CD14-positive monocyte (primary cell): ENCODE results near the gene DESI1. TPM values are rescaled to one million over a fixed set of nuclear protein-coding genes. Genes with fewer than 3 reads are reported as not detected.

ENCODE experiments used
- DNase-seq, 3 donors: peaks; one replicate each; pipeline ENCODE4 v3.0.0-alpha.2; 2011 to 2022
- H2AFZ ChIP-seq: 2 replicates; pipeline ENCODE4 v1.6.0; 2012; ENCODE audit warnings: mild to moderate bottlenecking, low read depth, low read length, inconsistent platforms; ENCODE audit not compliant: insufficient read depth, poor library complexity, severe bottlenecking
- H3K27ac ChIP-seq, 2 donors: 1 replicate in 1 of 2; 2 replicates in 1 of 2; pipeline ENCODE4 v1.5.1; 2012 to 2013; ENCODE audit warnings: low read length in 2 of 2, control low read depth in 1 of 2, inconsistent platforms in 1 of 2, low read depth in 1 of 2, mild to moderate bottlenecking in 1 of 2
- H3K27me3 ChIP-seq, 2 donors: one replicate each; pipeline versions ENCODE4 v1.6.0 to v1.6.1; 2011 to 2013; ENCODE audit warnings: low read length in 2 of 2; ENCODE audit not compliant: control insufficient read depth in 2 of 2, insufficient read depth in 2 of 2
- H3K36me3 ChIP-seq, 2 donors: replicated peaks in 1 of 2; 1 replicate in 1 of 2; 2 replicates in 1 of 2; pipeline versions ENCODE4 v1.5.1 to v1.6.1; 2012 to 2013; ENCODE audit warnings: low read length in 2 of 2, control low read depth in 1 of 2, inconsistent platforms in 1 of 2, mild to moderate bottlenecking in 1 of 2; ENCODE audit not compliant: insufficient read depth in 2 of 2, control insufficient read depth in 1 of 2
- H3K4me1 ChIP-seq, 2 donors: 1 replicate in 1 of 2; 2 replicates in 1 of 2; pipeline versions ENCODE4 v1.5.1 to v1.6.1; 2012 to 2013; ENCODE audit warnings: low read length in 2 of 2, control low read depth in 1 of 2, inconsistent platforms in 1 of 2, mild to moderate bottlenecking in 1 of 2, moderate library complexity in 1 of 2; ENCODE audit not compliant: insufficient read depth in 2 of 2, control insufficient read depth in 1 of 2
- H3K4me2 ChIP-seq: replicated peaks from 2 replicates; pipeline ENCODE3; 2012; ENCODE audit warnings: low read length, moderate library complexity, mild to moderate bottlenecking; ENCODE audit not compliant: poor library complexity, severe bottlenecking; ENCODE audit errors: extremely low read depth
- H3K4me3 ChIP-seq, 3 experiments: fragments of 200-600 bp in 1 of 3; sonication (generic) in 1 of 3; replicated peaks in 1 of 3; 1 replicate in 2 of 3; 2 replicates in 1 of 3; pipeline ENCODE4 v1.5.1; 2011 to 2013; ENCODE audit warnings: low read length in 3 of 3, mild to moderate bottlenecking in 3 of 3, control low read depth in 2 of 3, low read depth in 2 of 3, inconsistent platforms in 1 of 3, moderate library complexity in 1 of 3
- H3K79me2 ChIP-seq: 2 replicates; pipeline ENCODE4 v1.6.0; 2012; ENCODE audit warnings: mild to moderate bottlenecking, control low read depth, inconsistent platforms, low read length, moderate library complexity; ENCODE audit not compliant: insufficient read depth
- H3K9ac ChIP-seq: 2 replicates; pipeline ENCODE4 v1.6.0; 2017; ENCODE audit warnings: low read length, mild to moderate bottlenecking; ENCODE audit not compliant: insufficient read depth, poor library complexity, severe bottlenecking
- H3K9me3 ChIP-seq, 2 donors: replicated peaks in 1 of 2; 1 replicate in 1 of 2; 2 replicates in 1 of 2; pipeline versions ENCODE4 v1.5.1 to v1.6.1; 2012 to 2013; ENCODE audit warnings: low read length in 2 of 2, control low read depth in 1 of 2; ENCODE audit not compliant: control insufficient read depth in 1 of 2, insufficient read depth in 1 of 2
- H4K20me1 ChIP-seq: 2 replicates; pipeline ENCODE4 v1.6.0; 2012; ENCODE audit warnings: mild to moderate bottlenecking, low read length, control low read depth, moderate library complexity; ENCODE audit not compliant: insufficient read depth
- H3K27ac Mint-ChIP-seq, 7 donors: one replicate each; pipeline ENCODE4 v1.8.0; 2020; ENCODE audit warnings: mild to moderate bottlenecking in 7 of 7, mixed read lengths in 7 of 7, moderate library complexity in 6 of 7, inconsistent platforms in 2 of 7
- H3K27me3 Mint-ChIP-seq, 3 donors: one replicate each; pipeline ENCODE4 v1.8.0; 2021 to 2022; ENCODE audit warnings: low read depth in 3 of 3, mild to moderate bottlenecking in 3 of 3, mixed read lengths in 3 of 3, moderate library complexity in 3 of 3, inconsistent platforms in 1 of 3
- H3K36me3 Mint-ChIP-seq, 2 donors: one replicate each; pipeline ENCODE4 v1.8.0; 2020; ENCODE audit warnings: mixed read lengths in 2 of 2, inconsistent platforms in 1 of 2, mild to moderate bottlenecking in 1 of 2
- H3K4me1 Mint-ChIP-seq: one replicate; pipeline ENCODE4 v1.8.0; 2020; ENCODE audit warnings: mild to moderate bottlenecking, mixed read lengths
- H3K4me3 Mint-ChIP-seq, 2 donors: one replicate each; pipeline ENCODE4 v1.8.0; 2020; ENCODE audit warnings: mild to moderate bottlenecking in 2 of 2, mixed read lengths in 2 of 2, moderate library complexity in 1 of 2
- H3K9me3 Mint-ChIP-seq, 7 donors: one replicate each; pipeline ENCODE4 v1.8.0; 2020 to 2022; ENCODE audit warnings: mixed read lengths in 7 of 7, mild to moderate bottlenecking in 6 of 7, moderate library complexity in 6 of 7, inconsistent platforms in 2 of 7
- CTCF ChIP-seq: fragments of 200-600 bp; IDR thresholded peaks from one replicate; pipeline ENCODE4 v1.8.0; 2022; ENCODE audit warnings: antibody characterized with exemption, mild to moderate bottlenecking
- WGBS: methylation state at CpG from one replicate; pipeline ENCODE4 v1.1.5; 2013; ENCODE audit warnings: missing lambda C conversion rate; ENCODE audit not compliant: insufficient coverage; 5-methylcytosine and 5-hydroxymethylcytosine counted together
- intact Hi-C, 2 donors: fragments of 100-400 bp; cut with micrococcal nuclease; formaldehyde crosslinking; loops; one replicate each; pipeline versions ENCODE4 v1.15.0 to v1.15.1; 2023
- polyA plus RNA-seq, 3 donors: library from polyadenylated mRNA; depleted of rRNA in 1 of 3; unstranded in 2 of 3; stranded (reverse) in 1 of 3; fragments of 300-500 nt in 2 of 3; fragments of >200 nt in 1 of 3; fragmentation: Illumina TruSeq in 2 of 3; gene quantifications; 1 replicate in 2 of 3; 2 replicates in 1 of 3; pipeline ENCODE4 v1.2.3, GENCODE V29; 2012 to 2021

The DESI1 gene
- polyA plus RNA-seq, 3 donors = 15.8 to 33.7 (median 31.5) TPM

- no peaks in the 10 kb centered on the region for H3K9me3 Mint-ChIP-seq
- peak overlapping the region in 1 of 7 donors; percentile 73 for H3K27ac Mint-ChIP-seq
- Histone ChIP-seq H3K4me1 (peaks cover 0 to under 1% of the 10 kb centered on the region in 2 donors), H3K9me3 (no peaks in the 10 kb centered on the region), H3K4me2 (no peak overlapping the region), H4K20me1 (no peaks in the 10 kb centered on the region), H3K9ac (no peak overlapping the region), H3K79me2 (no peaks in the 10 kb centered on the region), H3K27ac (no peak overlapping the region), H3K36me3 (peaks cover 81 to 87% of the 10 kb centered on the region in 2 donors), H2AFZ (no peak overlapping the region), H3K4me3 (no peak overlapping the region), H3K27me3 (no peaks in the 10 kb centered on the region)
- TF ChIP-seq CTCF = no peak
- no peaks in the 10 kb centered on the region for H3K4me1 Mint-ChIP-seq
- intact Hi-C loops = no loop called here
- no peak for DNase-seq
- H3K4me3 Mint-ChIP-seq = no peak overlapping the region
- 100% methylated on average over 1 of the region's 2 CpGs for WGBS
- no peaks in the 10 kb centered on the region for H3K27me3 Mint-ChIP-seq
- peaks cover 70 to 84% of the 10 kb centered on the region in 2 donors for H3K36me3 Mint-ChIP-seq
These were observed 40.9 kb upstream of the DESI1 start for GRCh38 chr22:41661713-41662112.

GRCh38 chr22:41661088-41661487, 40.2 kb upstream of the DESI1 start:
- Histone ChIP-seq H4K20me1 (no peaks in the 10 kb centered on the region), H3K4me2 (no peak overlapping the region), H3K9me3 (no peaks in the 10 kb centered on the region), H3K27me3 (no peaks in the 10 kb centered on the region), H3K4me1 (no peaks in the 10 kb centered on the region), H3K36me3 (peaks cover 87 to 94% of the 10 kb centered on the region in 2 donors), H3K79me2 (no peaks in the 10 kb centered on the region), H3K27ac (no peak overlapping the region), H3K9ac (no peak overlapping the region), H2AFZ (no peak overlapping the region), H3K4me3 (no peak overlapping the region)
- Mint-ChIP-seq H3K4me1 (no peaks in the 10 kb centered on the region), H3K36me3 (peaks cover 72 to 90% of the 10 kb centered on the region in 2 donors), H3K27ac (peak overlapping the region in 1 of 7 donors; percentile 33), H3K4me3 (no peak overlapping the region), H3K27me3 (no peaks in the 10 kb centered on the region), H3K9me3 (no peaks in the 10 kb centered on the region)
- no peak for TF ChIP-seq CTCF
- WGBS = no CpG with 5 or more reads among the region's 3 CpGs
- intact Hi-C loops = no loop called here
- no peak for DNase-seq
